NB4 (cell line): Measurements from ENCODE around the gene FBXO11.

Experiments
- CTCF ChIP-seq: IDR thresholded peaks from one replicate; pipeline ENCODE4 v1.5.1; 2012; ENCODE audit warnings: low read depth, low read length
- POLR2A ChIP-seq: IDR thresholded peaks from 2 replicates; pipeline ENCODE4 v1.6.1; 2011; ENCODE audit warnings: mild to moderate bottlenecking; ENCODE audit not compliant: insufficient read length; ENCODE audit errors: extremely low read depth

GRCh38 chr2:47783486-47784351, 122.6 kb downstream of the FBXO11 start:
- TF ChIP-seq POLR2A (no peak), CTCF (no peak)
